Activated B cell treated with CpG ODN at 0.5 μM for 24 hours (primary cell): ENCODE data around the gene TTN. TPM values are rescaled to one million over a fixed set of nuclear protein-coding genes. Genes with fewer than 3 reads are reported as not detected.

ENCODE experiments used
- ATAC-seq: fragments of 200-7000 bp; cut with Tn5 transposase; one replicate; pipeline ENCODE4 v1.10.0; 2021; ENCODE audit warnings: low read depth, mild to moderate bottlenecking, moderate library complexity
- CTCF ChIA-PET: fragments of 350-600 bp; sonication (Branson Sonifier 250); formaldehyde crosslinking; loops from one replicate; lab custom pipeline; 2021; ENCODE audit warnings: antibody characterized with exemption; lab: Charles Lee
- POLR2A ChIA-PET: fragments of 350-600 bp; sonication (Branson Sonifier 250); formaldehyde crosslinking; loops from one replicate; lab custom pipeline; 2021; ENCODE audit warnings: antibody characterized with exemption; lab: Charles Lee
- DNase-seq: peaks from one replicate; pipeline ENCODE4 v3.0.0; 2022
- H3K27ac Mint-ChIP-seq: one replicate; pipeline ENCODE4 v1.8.0; 2020; ENCODE audit warnings: mixed read lengths
- H3K27me3 Mint-ChIP-seq: one replicate; pipeline ENCODE4 v1.8.0; 2021; ENCODE audit warnings: mixed read lengths
- H3K36me3 Mint-ChIP-seq: one replicate; pipeline ENCODE4 v1.8.0; 2021; ENCODE audit warnings: low read depth, mixed read lengths
- H3K4me1 Mint-ChIP-seq: one replicate; pipeline ENCODE4 v1.8.0; 2021; ENCODE audit warnings: mixed read lengths
- H3K4me3 Mint-ChIP-seq: one replicate; pipeline ENCODE4 v1.8.0; 2020; ENCODE audit warnings: mild to moderate bottlenecking, mixed read lengths
- H3K9me3 Mint-ChIP-seq: one replicate; pipeline ENCODE4 v1.8.0; 2020; ENCODE audit warnings: mixed read lengths
- CTCF ChIP-seq: fragments of 200-600 bp; IDR thresholded peaks from one replicate; pipeline ENCODE4 v1.8.0; 2022; ENCODE audit warnings: antibody characterized with exemption, mild to moderate bottlenecking
- intact Hi-C: fragments of 100-400 bp; cut with micrococcal nuclease; formaldehyde crosslinking; loops from one replicate; pipeline ENCODE4 v1.15.1; 2024
- total RNA-seq: library from RNA; stranded (reverse); gene quantifications from 2 replicates; pipeline ENCODE4 v1.2.3, GENCODE V29; 2022

TTN gene
- total RNA-seq, 1 donor from 2014 or later, result 40.0 TPM

- CTCF ChIA-PET, result no interaction called here
- Mint-ChIP-seq H3K27me3 (no peaks in the 10 kb centered on the region), H3K9me3 (no peaks in the 10 kb centered on the region), H3K27ac (no peak overlapping the region), H3K4me1 (no peaks in the 10 kb centered on the region), H3K36me3 (peaks cover 51% of the 10 kb centered on the region), H3K4me3 (no peak overlapping the region)
- no peak for TF ChIP-seq CTCF
- intact Hi-C loops, result no loop called here
- no peak for DNase-seq
- POLR2A ChIA-PET, result no interaction called here
- ATAC-seq, result no peak
These were observed 19.3 kb downstream of the TTN start for GRCh38 chr2:178787934-178788333.

- CTCF ChIA-PET, result no interaction called here
- no peaks in the 10 kb centered on the region for H3K4me1 Mint-ChIP-seq
These were observed 20.1 kb downstream of the TTN start for GRCh38 chr2:178787155-178787554.

GRCh38 chr2:178783889-178784288 is 23.3 kb downstream of the TTN start:
- H3K36me3 Mint-ChIP-seq, result peaks cover 58% of the 10 kb centered on the region
- POLR2A ChIA-PET, result no interaction called here

More at GRCh38 chr2:178787155-178787554, 20.1 kb downstream of the TTN start:
- Mint-ChIP-seq H3K27me3 (no peaks in the 10 kb centered on the region), H3K36me3 (peaks cover 54% of the 10 kb centered on the region), H3K27ac (no peak overlapping the region), H3K9me3 (no peaks in the 10 kb centered on the region), H3K4me3 (no peak overlapping the region)
- intact Hi-C loops, result no loop called here
- TF ChIP-seq CTCF, result no peak
- ATAC-seq, result no peak
- no peak for DNase-seq
- POLR2A ChIA-PET, result no interaction called here

GRCh38 chr2:178782236-178782635 is 25.0 kb downstream of the TTN start:
- intact Hi-C loops, result no loop called here
- ATAC-seq, result no peak

More at GRCh38 chr2:178783889-178784288, 23.3 kb downstream of the TTN start:
- intact Hi-C loops, result no loop called here
- Mint-ChIP-seq H3K4me3 (no peak overlapping the region), H3K9me3 (no peaks in the 10 kb centered on the region), H3K27me3 (no peaks in the 10 kb centered on the region), H3K4me1 (no peaks in the 10 kb centered on the region), H3K27ac (no peak overlapping the region)
- ATAC-seq, result no peak
- CTCF ChIA-PET, result interaction anchor here (1.2 kb wide), 1 partner anchor 12 kb away, joined by 3 read pairs; no protein-coding TSS in a partner anchor
- no peak for DNase-seq
- TF ChIP-seq CTCF, result no peak

GRCh38 chr2:178777577-178777976 is 29.6 kb downstream of the TTN start:
- intact Hi-C loops, result no loop called here
- CTCF ChIA-PET, result interaction anchor here (1.2 kb wide), 1 partner anchor 16 kb away, joined by 3 read pairs; no protein-coding TSS in a partner anchor

More at GRCh38 chr2:178782236-178782635, 25.0 kb downstream of the TTN start:
- H3K36me3 Mint-ChIP-seq, result peaks cover 65% of the 10 kb centered on the region
- H3K27ac Mint-ChIP-seq, result no peak overlapping the region
- H3K27me3 Mint-ChIP-seq, result no peaks in the 10 kb centered on the region
- DNase-seq, result no peak
- TF ChIP-seq CTCF, result no peak
- CTCF ChIA-PET, result interaction anchor here (0.6 kb wide), 1 partner anchor 22 kb away, joined by 3 read pairs; no protein-coding TSS in a partner anchor
- no peak overlapping the region for H3K4me3 Mint-ChIP-seq
- POLR2A ChIA-PET, result no interaction called here
- H3K4me1 Mint-ChIP-seq, result no peaks in the 10 kb centered on the region
- no peaks in the 10 kb centered on the region for H3K9me3 Mint-ChIP-seq

More at GRCh38 chr2:178777577-178777976, 29.6 kb downstream of the TTN start:
- POLR2A ChIA-PET, result no interaction called here
- no peak overlapping the region for H3K27ac Mint-ChIP-seq
- H3K4me1 Mint-ChIP-seq, result no peaks in the 10 kb centered on the region
- peaks cover 84% of the 10 kb centered on the region for H3K36me3 Mint-ChIP-seq
- H3K27me3 Mint-ChIP-seq, result no peaks in the 10 kb centered on the region
- no peaks in the 10 kb centered on the region for H3K9me3 Mint-ChIP-seq
- no peak for DNase-seq
- ATAC-seq, result no peak
- no peak for TF ChIP-seq CTCF
- no peak overlapping the region for H3K4me3 Mint-ChIP-seq
